ENCODE results near the gene NSFL1C. TPM values are rescaled to one million over a fixed set of nuclear protein-coding genes. Genes with fewer than 3 reads are reported as not detected.
"Not testable (repeated sequence)": the region's sequence is repeated elsewhere in the genome, so short reads cannot be mapped to it uniquely, and the experiment has no call there.

NSFL1C gene
- total RNA-seq, 1 donor from 2014 or later: 79.3 TPM

- intact Hi-C loops (cut with micrococcal nuclease): no loop called here
Measured at GRCh38 chr20:1429143-1429728, 37.4 kb downstream of the NSFL1C start.

GRCh38 chr20:1427457-1428054, 39.1 kb downstream of the NSFL1C start:
- intact Hi-C loops (cut with micrococcal nuclease): no loop called here

DNA sequence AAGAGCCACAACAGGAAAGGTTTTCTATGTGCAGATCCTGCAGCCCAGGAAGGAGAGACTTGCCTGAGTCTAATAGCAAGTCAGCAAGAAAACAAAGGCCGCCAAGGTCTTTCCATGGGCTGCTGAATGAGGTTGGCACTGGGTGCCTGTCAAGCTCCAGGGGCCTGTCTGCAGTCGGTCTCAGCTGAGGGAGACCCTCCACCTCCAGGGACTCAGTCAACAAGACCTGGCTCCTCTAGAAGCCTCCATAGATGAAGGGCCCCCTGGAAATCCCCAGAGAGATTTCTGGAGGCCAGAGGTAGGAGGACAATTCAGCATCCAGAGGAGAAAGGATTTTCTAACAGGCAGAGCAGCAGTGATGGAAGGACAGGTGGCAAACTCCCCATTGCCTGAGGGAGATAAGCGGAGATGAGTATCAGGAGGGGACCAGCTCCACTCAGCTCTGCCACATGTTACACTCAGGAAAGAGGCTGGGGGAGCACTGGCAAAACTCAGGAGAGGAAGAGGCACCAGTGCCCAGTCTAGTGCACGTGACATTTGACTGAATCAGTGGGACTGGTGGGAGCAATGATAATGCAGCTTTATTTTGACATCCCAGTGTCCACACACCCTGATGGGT, 40.3 kb downstream of the NSFL1C start:
- intact Hi-C loops (cut with micrococcal nuclease): no loop called here

GRCh38 chr20:1424336-1424735, 42.3 kb downstream of the NSFL1C start:
- intact Hi-C loops (cut with micrococcal nuclease): no loop called here

- intact Hi-C loops (cut with micrococcal nuclease): no loop called here
Measured at GRCh38 chr20:1423625-1424106, 43.0 kb downstream of the NSFL1C start.

DNA sequence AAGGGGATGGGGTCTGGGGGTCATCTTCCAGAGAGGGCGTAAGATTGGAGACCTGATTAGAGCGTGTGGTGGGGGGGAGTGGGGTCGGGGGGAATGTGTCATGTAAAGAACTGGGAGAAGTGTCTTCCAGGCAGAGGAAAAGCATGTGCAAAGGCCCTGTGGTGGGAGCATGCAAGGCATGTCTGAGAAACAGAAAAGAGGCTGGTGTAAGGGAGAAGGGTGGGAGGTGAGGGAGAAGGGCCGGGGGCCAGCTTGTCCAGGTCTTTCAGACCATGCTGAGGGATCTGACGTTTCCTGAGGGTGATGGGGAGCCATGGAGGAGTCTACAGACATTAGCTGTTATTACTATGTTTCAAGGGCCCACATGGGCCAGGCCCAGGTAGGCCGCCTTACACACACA, 43.4 kb downstream of the NSFL1C start:
- intact Hi-C loops (cut with micrococcal nuclease): no loop called here

GRCh38 chr20:1422753-1423152, 43.9 kb downstream of the NSFL1C start:
- intact Hi-C loops (cut with micrococcal nuclease): no loop called here

GRCh38 chr20:1420066-1420465, 46.6 kb downstream of the NSFL1C start:
- intact Hi-C loops (cut with micrococcal nuclease): no loop called here

- intact Hi-C loops (cut with micrococcal nuclease): no loop called here
Measured at GRCh38 chr20:1418350-1418749, 48.3 kb downstream of the NSFL1C start.

GRCh38 chr20:1417790-1418189, 48.9 kb downstream of the NSFL1C start:
- intact Hi-C loops (cut with micrococcal nuclease): no loop called here

- intact Hi-C loops (cut with micrococcal nuclease): no loop called here
Measured at GRCh38 chr20:1417273-1417672, 49.4 kb downstream of the NSFL1C start.

- intact Hi-C loops (cut with micrococcal nuclease): loop anchor here (1.0 kb wide), 1 partner anchor 23 kb away; the partner anchor contains the start of gene FKBP1A
Measured at GRCh38 chr20:1415667-1416468, 50.8 kb downstream of the NSFL1C start.

DNA sequence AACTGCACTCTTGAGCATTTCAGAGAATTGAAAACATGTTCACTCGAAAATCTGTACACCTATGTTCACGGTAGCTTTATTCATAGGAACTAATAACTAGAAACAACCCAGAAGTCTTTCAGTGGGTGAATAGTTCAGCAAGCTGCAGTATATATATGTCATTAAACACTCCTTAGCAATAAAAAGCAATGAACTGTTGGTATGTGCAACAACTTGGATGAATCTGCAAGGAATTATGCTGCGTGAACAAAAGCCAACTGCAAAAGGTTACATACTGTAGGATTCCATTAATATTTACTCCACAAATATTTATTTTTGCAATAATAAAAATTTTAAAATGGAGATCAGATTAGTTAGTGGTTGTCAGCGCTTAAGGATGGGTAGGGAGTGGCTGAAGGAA, 51.7 kb downstream of the NSFL1C start:
- intact Hi-C loops (cut with micrococcal nuclease): no loop called here

DNA sequence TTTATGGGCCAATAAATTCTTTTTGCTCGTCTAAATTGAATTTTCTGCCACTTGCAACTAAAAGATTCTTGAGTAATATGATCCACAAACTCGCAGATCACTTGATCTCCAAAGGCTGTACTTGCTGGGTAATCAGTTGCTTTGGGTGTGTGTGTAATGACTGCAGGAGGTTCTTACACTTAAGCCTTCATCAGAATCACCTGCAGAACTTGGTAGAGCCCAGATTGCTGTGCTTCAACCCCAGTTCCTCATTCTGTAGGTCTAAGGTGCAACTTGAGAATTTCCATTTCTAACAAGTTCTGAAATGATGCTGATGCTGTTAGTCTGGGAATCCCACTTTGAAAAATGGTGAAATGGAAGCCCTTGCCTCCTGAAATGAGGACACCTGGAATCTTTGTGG, 60.8 kb downstream of the NSFL1C start:
- intact Hi-C loops (cut with micrococcal nuclease): no loop called here

GRCh38 chr20:1403624-1404023, 63.0 kb downstream of the NSFL1C start:
- intact Hi-C loops (cut with micrococcal nuclease): no loop called here

GRCh38 chr20:1402149-1402548, 64.5 kb downstream of the NSFL1C start:
- intact Hi-C loops (cut with micrococcal nuclease): no loop called here

DNA sequence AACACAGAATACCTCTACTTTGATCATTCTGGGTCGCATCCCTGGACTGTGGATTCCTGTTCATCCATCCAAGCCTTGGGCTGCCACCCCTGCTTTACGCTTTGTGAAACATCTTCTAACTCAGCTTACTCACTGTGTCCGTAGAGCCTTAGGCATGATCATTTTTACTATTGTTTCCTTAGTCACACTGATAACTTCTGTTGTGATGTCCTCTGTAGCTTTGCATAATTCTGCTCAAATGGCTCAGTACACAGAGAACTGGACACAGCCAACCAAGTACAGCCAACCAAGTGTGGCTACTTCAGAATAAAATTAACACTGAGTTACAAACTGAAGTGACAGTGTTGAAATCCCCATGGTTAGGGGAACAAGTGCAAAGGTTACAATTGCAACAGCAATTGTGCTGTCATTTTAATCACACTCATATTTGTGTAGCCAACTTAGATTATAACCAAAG, 65.2 kb downstream of the NSFL1C start:
- intact Hi-C loops (cut with micrococcal nuclease): no loop called here

- intact Hi-C loops (cut with micrococcal nuclease): not testable (repeated sequence)
Measured at GRCh38 chr20:1399678-1400366, 66.8 kb downstream of the NSFL1C start.

GRCh38 chr20:1398185-1398584, 68.5 kb downstream of the NSFL1C start:
- intact Hi-C loops (cut with micrococcal nuclease): not testable (repeated sequence)

DNA sequence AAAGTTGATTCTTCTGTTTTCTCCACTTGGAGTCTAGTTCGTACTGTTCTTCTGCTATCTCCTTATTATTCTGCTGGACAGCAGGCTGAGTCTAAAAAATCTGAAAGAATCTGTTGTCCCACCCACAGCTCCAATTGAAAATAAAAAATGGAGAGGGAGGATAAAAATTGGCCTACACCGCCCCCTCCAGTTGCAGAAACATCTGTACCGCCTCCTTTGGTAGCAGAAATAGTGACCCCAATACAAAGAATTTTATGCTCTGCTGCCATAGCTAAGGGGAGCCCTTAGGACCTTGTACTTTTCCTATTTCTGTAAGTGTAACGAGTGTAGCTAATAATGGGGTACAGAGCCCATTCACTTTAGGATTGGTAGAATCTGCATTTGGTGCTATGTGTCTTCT, 68.9 kb downstream of the NSFL1C start:
- intact Hi-C loops (cut with micrococcal nuclease): no loop called here

- intact Hi-C loops (cut with micrococcal nuclease): no loop called here
Measured at GRCh38 chr20:1396702-1397101, 69.9 kb downstream of the NSFL1C start.

Data from T-helper 1 cell treated with Interleukin-12 subunit alpha and Interleukin-12 subunit beta and Interleukin-4 antibody, amounts not matched to agents 30 ng/mL and 1 ng/mL, for 36 hours (primary cell).